Measurements from ENCODE around the gene RNASEH2A. TPM values are rescaled to one million over a fixed set of nuclear protein-coding genes. Genes with fewer than 3 reads are reported as not detected.
A peak's percentile ranks its signal among the peaks of the same experiment; 100 is the strongest.

RNASEH2A gene
- polyA plus RNA-seq, 1 of the 3 experiments (the other 2 are of a cell fraction), result 48.1 TPM

DNA sequence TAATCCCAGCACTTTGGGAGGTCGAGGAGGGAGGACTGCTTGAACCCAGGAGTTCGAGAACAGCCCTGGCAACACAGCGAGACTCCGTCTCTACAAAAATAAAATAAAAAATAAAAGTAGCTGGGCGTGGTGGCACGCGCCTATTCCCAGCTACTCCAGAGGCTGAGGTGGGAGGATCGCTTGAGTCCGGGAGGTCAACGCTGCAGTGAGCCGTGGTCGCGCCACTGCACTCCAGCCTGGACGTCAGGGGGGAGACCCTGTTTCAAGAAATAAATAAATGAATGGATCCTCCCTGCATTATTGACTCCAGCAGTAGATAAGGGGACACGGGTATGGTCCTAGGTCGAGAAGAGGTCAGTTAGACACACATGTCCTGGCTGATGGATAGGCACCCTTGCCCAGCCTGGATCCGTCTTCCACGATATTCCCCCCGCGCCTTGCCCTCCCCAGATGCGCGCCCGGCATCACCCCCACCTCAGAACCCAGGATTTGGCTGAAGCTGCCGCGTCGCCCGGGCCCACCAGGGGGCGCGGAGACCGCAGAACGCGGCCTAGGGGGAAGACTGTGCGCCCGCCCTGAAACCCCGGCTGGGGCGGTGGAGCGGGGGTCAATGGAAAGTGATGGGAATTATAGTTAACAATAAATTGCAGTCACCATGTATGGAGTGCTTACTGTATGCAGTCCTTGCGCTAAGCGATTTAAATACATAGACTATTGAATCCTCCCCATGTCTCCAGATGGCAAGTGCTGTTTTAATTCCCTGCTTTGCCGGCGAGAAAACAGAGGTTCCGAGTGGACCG lies 29.0 kb upstream of the RNASEH2A start:
- H3K9me2 ChIP-seq, result no peaks in the 10 kb centered on the region
- POLR2A ChIA-PET, result interaction anchor here (1.0 to 3.5 kb wide), 6 partner anchors 12 to 70 kb away, joined by 3 to 88 read pairs (median 5); partner anchors contain the start of gene JUNB
- H3K36me3 ChIP-seq (replicated peaks in 1 of 2; ENCODE audit: control insufficient read depth in 1 of 2, insufficient read depth in 2 of 2, low read length in 1 of 2), result no peaks in the 10 kb centered on the region
- no peaks in the 10 kb centered on the region for H3K27me3 ChIP-seq (ENCODE audit: insufficient read depth)
- peak; percentile 89 for DNase-seq
- no peaks in the 10 kb centered on the region for H4K20me1 ChIP-seq (ENCODE audit: insufficient read depth)
- peaks cover 24 to 41% of the 10 kb centered on the region in 2 experiments; a peak in 3 of 4 replicates for H3K4me1 ChIP-seq (ENCODE audit: control insufficient read depth in 1 of 2, insufficient read depth in 2 of 2, low read depth in 1 of 2, low read length in 1 of 2)
- peak overlapping the region; percentile 80 for H2AFZ ChIP-seq (ENCODE audit: low read depth)
- no peaks in the 10 kb centered on the region for H3K79me2 ChIP-seq (ENCODE audit: insufficient read depth)
- CTCF ChIA-PET, result interaction anchor here (0.7 to 12.1 kb wide), 27 partner anchors 11 to 265 kb away, joined by 3 to 447 read pairs (median 4); partner anchors contain the start of genes GET3, JUNB, MAST1 and PRDX2
- peak overlapping the region; percentile 90 to 98 for H3K27ac ChIP-seq (ENCODE audit: low read depth in 2 of 2, low read length in 1 of 2)
- H3K4me3 ChIP-seq (ENCODE audit: low read depth in 2 of 2, low read length in 1 of 2), result peak overlapping the region; percentile 52 to 64
- peak overlapping the region; percentile 51 for H3K9ac ChIP-seq
- peak overlapping the region; percentile 91 for H3K4me2 ChIP-seq
- no peaks in the 10 kb centered on the region for H3K9me3 ChIP-seq
- H3F3A ChIP-seq (replicated peaks; ENCODE audit: insufficient read depth), result peaks cover 38% of the 10 kb centered on the region
- WGBS (ENCODE audit: low lambda C conversion rate), result 12% methylated on average over 42 of the region's 43 CpGs
- TF ChIP-seq, protein P1, sequence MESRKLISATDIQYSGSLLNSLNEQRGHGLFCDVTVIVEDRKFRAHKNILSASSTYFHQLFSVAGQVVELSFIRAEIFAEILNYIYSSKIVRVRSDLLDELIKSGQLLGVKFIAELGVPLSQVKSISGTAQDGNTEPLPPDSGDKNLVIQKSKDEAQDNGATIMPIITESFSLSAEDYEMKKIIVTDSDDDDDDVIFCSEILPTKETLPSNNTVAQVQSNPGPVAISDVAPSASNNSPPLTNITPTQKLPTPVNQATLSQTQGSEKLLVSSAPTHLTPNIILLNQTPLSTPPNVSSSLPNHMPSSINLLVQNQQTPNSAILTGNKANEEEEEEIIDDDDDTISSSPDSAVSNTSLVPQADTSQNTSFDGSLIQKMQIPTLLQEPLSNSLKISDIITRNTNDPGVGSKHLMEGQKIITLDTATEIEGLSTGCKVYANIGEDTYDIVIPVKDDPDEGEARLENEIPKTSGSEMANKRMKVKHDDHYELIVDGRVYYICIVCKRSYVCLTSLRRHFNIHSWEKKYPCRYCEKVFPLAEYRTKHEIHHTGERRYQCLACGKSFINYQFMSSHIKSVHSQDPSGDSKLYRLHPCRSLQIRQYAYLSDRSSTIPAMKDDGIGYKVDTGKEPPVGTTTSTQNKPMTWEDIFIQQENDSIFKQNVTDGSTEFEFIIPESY (IDR thresholded peaks at IDR 0.05; ENCODE audit: borderline replicate concordance, low read depth), result no peak
- TF ChIP-seq, protein P2, sequence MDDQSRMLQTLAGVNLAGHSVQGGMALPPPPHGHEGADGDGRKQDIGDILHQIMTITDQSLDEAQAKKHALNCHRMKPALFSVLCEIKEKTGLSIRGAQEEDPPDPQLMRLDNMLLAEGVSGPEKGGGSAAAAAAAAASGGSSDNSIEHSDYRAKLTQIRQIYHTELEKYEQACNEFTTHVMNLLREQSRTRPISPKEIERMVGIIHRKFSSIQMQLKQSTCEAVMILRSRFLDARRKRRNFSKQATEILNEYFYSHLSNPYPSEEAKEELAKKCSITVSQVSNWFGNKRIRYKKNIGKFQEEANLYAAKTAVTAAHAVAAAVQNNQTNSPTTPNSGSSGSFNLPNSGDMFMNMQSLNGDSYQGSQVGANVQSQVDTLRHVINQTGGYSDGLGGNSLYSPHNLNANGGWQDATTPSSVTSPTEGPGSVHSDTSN (IDR thresholded peaks at IDR 0.05), result no peak
- TF ChIP-seq GABPA (IDR thresholded peaks at IDR 0.05; ENCODE audit: low read depth), result no peak
- no peak for TF ChIP-seq EZH2phosphoT487 (IDR thresholded peaks at IDR 0.05; ENCODE audit: borderline replicate concordance, low read depth)
- peak; percentile 40 for TF ChIP-seq CHD2 (IDR thresholded peaks at IDR 0.05; ENCODE audit: low read length, partially characterized antibody)
- TF ChIP-seq, protein P3, sequence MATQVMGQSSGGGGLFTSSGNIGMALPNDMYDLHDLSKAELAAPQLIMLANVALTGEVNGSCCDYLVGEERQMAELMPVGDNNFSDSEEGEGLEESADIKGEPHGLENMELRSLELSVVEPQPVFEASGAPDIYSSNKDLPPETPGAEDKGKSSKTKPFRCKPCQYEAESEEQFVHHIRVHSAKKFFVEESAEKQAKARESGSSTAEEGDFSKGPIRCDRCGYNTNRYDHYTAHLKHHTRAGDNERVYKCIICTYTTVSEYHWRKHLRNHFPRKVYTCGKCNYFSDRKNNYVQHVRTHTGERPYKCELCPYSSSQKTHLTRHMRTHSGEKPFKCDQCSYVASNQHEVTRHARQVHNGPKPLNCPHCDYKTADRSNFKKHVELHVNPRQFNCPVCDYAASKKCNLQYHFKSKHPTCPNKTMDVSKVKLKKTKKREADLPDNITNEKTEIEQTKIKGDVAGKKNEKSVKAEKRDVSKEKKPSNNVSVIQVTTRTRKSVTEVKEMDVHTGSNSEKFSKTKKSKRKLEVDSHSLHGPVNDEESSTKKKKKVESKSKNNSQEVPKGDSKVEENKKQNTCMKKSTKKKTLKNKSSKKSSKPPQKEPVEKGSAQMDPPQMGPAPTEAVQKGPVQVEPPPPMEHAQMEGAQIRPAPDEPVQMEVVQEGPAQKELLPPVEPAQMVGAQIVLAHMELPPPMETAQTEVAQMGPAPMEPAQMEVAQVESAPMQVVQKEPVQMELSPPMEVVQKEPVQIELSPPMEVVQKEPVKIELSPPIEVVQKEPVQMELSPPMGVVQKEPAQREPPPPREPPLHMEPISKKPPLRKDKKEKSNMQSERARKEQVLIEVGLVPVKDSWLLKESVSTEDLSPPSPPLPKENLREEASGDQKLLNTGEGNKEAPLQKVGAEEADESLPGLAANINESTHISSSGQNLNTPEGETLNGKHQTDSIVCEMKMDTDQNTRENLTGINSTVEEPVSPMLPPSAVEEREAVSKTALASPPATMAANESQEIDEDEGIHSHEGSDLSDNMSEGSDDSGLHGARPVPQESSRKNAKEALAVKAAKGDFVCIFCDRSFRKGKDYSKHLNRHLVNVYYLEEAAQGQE (IDR thresholded peaks at IDR 0.05; ENCODE audit: low read depth, low read length), result no peak
- no peak for TF ChIP-seq POLR2AphosphoS5 (IDR thresholded peaks at IDR 0.05; ENCODE audit: low read depth, low read length)
- no peak; the same call in 1 of the 2 replicates for TF ChIP-seq MXI1 (IDR thresholded peaks at IDR 0.05; ENCODE audit: low read depth, low read length)
- TF ChIP-seq NFIC (IDR thresholded peaks at IDR 0.05; ENCODE audit: borderline replicate concordance), result no peak
- TF ChIP-seq NRF1 (IDR thresholded peaks at IDR 0.05; ENCODE audit: low read depth, low read length), result peak; percentile 27; the same call in 1 of the 2 replicates
- no peak for TF ChIP-seq JUND (IDR thresholded peaks at IDR 0.05)
- TF ChIP-seq TAF1 (IDR thresholded peaks at IDR 0.05; ENCODE audit: borderline replicate concordance, low read depth, low read length), result no peak
- TF ChIP-seq, protein P4, sequence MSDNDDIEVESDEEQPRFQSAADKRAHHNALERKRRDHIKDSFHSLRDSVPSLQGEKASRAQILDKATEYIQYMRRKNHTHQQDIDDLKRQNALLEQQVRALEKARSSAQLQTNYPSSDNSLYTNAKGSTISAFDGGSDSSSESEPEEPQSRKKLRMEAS (IDR thresholded peaks at IDR 0.05; ENCODE audit: low read depth), result no peak
- TF ChIP-seq, protein P5, sequence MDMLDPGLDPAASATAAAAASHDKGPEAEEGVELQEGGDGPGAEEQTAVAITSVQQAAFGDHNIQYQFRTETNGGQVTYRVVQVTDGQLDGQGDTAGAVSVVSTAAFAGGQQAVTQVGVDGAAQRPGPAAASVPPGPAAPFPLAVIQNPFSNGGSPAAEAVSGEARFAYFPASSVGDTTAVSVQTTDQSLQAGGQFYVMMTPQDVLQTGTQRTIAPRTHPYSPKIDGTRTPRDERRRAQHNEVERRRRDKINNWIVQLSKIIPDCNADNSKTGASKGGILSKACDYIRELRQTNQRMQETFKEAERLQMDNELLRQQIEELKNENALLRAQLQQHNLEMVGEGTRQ (IDR thresholded peaks at IDR 0.05; ENCODE audit: borderline replicate concordance, low read depth, low read length), result no peak
- TF ChIP-seq YY1 (IDR thresholded peaks at IDR 0.05; ENCODE audit: low read depth), result no peak
- TF ChIP-seq SIN3A (IDR thresholded peaks at IDR 0.05; ENCODE audit: borderline replicate concordance, low read depth, low read length), result 0 out of 2 replicates have a peak, but pooled peaks have one; percentile 35
- no peak for TF ChIP-seq FOSL2 (IDR thresholded peaks at IDR 0.05; ENCODE audit: borderline replicate concordance, low read depth)
- TF ChIP-seq, protein P6, sequence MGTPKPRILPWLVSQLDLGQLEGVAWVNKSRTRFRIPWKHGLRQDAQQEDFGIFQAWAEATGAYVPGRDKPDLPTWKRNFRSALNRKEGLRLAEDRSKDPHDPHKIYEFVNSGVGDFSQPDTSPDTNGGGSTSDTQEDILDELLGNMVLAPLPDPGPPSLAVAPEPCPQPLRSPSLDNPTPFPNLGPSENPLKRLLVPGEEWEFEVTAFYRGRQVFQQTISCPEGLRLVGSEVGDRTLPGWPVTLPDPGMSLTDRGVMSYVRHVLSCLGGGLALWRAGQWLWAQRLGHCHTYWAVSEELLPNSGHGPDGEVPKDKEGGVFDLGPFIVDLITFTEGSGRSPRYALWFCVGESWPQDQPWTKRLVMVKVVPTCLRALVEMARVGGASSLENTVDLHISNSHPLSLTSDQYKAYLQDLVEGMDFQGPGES (IDR thresholded peaks at IDR 0.05; ENCODE audit: low read depth, low read length), result no peak
- no peak for TF ChIP-seq ELF1 (IDR thresholded peaks at IDR 0.05)
- peak; percentile 41 for TF ChIP-seq GATA2 (CRISPR knock-in tag; IDR thresholded peaks at IDR 0.05)
- no peak for TF ChIP-seq MEF2A (IDR thresholded peaks at IDR 0.05; ENCODE audit: borderline replicate concordance, low read depth)
- TF ChIP-seq FOXM1 (IDR thresholded peaks at IDR 0.05; ENCODE audit: low read depth), result no peak
- no peak; a peak in 1 of 4 replicates for TF ChIP-seq EP300 (IDR thresholded peaks at IDR 0.05; ENCODE audit: borderline replicate concordance in 1 of 2, low read depth in 1 of 2, low read length in 1 of 2)

Measured in SK-N-SH (cell line).